HG02840 (cell line): ENCODE measurements around the gene PIM3.
"Not testable (repeated sequence)": the region's sequence is repeated elsewhere in the genome, so short reads cannot be mapped to it uniquely, and the experiment has no call there.

Experiments used
- ATAC-seq: cut with Tn5 transposase; IDR thresholded peaks from one replicate; pipeline ENCODE4 v1.9.1; 2021; ENCODE audit warnings: mild to moderate bottlenecking, moderate library complexity, moderate number of reproducible peaks; ENCODE audit not compliant: unreplicated experiment, low FRiP score

PIM3 gene

GRCh38 chr22:49942565-49943404 is 17.8 kb upstream of the PIM3 start:
- ATAC-seq, result no peak

- ATAC-seq, result no peak
Measured at GRCh38 chr22:49943405-49943765, 17.2 kb upstream of the PIM3 start.

DNA sequence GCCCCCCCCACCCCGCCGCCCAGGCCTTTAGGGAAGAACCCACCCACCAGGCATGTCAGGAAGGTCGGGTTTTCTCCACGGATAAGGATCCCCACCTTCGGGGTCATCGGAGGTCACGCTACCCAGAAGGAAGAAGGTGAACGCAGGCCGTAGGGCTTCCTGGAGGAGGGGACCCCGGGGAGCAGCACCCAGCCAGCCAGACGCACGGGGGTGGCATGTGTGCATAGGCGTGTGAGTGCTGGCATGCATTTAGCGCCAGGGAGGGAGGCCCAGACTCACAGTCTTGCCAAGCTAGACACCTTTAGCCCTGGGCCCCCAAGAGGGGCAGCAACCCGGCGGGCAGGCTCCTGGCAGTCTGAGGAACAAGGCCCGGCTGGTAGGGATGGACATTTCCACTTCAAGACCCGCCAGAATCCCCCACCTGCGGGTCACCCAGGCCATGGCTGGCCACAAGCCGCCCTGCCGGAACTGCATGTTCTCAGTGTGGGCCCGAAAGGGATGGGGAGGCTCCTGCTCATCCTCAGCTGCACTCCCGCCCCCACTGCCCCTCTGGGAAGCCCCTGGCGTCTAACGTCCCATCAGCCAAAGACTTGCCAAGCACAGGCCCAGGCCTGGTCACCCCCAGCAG is 16.7 kb upstream of the PIM3 start:
- no peak for ATAC-seq

- ATAC-seq, result no peak
Measured at GRCh38 chr22:49944399-49944891, 16.1 kb upstream of the PIM3 start.

- ATAC-seq, result not testable (repeated sequence)
Measured at GRCh38 chr22:49945042-49945794, 15.4 kb upstream of the PIM3 start.

DNA sequence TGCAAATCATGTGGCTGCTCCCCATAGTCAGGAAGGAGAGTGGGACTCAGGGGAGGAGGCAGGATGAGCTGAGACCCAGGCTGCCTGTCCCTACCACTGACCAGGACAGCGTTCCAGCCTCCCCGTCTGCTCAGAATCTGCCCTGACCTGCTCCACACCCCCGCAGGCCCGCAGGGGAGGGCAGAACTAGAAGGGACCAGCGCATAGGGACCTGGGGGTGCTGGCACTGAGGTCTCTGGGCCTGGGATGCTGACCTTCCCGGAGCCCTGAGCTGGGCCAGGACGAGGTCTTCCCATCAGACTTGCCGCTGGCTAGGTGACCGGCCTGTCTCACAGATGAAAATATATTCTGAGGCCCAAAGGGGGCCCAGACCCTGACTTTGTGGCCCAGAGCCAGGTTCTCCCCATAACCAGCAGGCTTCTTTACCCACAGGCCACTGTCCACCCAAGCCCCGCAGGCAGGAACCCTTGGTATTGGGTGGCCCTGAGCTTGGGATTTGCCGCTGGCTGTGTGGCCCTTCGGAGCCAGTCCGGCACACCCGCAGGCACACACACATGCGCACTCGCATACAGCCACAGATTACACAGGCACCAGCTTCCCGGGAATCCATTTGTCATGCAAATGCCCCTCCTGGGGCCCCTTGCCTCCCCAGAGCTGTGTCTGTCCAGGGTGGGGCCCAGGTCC is 13.8 kb upstream of the PIM3 start:
- no peak for ATAC-seq

- no peak for ATAC-seq
Measured at GRCh38 chr22:49947296-49947622, 13.3 kb upstream of the PIM3 start.

GRCh38 chr22:49948116-49948957 is 12.2 kb upstream of the PIM3 start:
- no peak for ATAC-seq

- no peak for ATAC-seq
Measured at GRCh38 chr22:49948958-49949913, 11.3 kb upstream of the PIM3 start.

- ATAC-seq, result no peak
Measured at GRCh38 chr22:49949914-49950292, 10.7 kb upstream of the PIM3 start.

- ATAC-seq, result no peak
Measured at GRCh38 chr22:49950396-49950994, 10.1 kb upstream of the PIM3 start.

GRCh38 chr22:49951000-49951677 is 9.4 kb upstream of the PIM3 start:
- ATAC-seq, result no peak

DNA sequence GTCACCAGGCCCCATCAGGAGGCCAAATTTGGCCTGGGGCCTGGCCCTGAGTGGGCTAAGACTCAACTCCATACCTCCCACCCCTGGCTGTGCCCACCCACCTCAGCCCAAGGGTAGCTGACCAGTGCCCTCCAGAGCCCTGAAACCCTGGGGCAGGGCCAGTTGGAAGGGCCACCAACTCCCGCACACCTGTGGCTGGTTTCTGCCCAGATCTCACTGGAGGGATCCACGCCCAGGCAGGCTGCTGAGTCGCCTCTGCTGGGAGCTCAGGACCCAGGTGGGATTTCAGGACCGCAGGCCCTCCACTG is 8.9 kb upstream of the PIM3 start:
- ATAC-seq, result no peak

- no peak for ATAC-seq
Measured at GRCh38 chr22:49951986-49952896, 8.3 kb upstream of the PIM3 start.

GRCh38 chr22:49953027-49953679 is 7.4 kb upstream of the PIM3 start:
- ATAC-seq, result no peak

GRCh38 chr22:49953680-49954344 is 6.8 kb upstream of the PIM3 start:
- ATAC-seq, result no peak
